ENCODE results near the gene KRTAP9-9. TPM values are rescaled to one million over a fixed set of nuclear protein-coding genes. Genes with fewer than 3 reads are reported as not detected.
"Not testable (repeated sequence)": the region's sequence is repeated elsewhere in the genome, so short reads cannot be mapped to it uniquely, and the experiment has no call there.

Gene KRTAP9-9
- total RNA-seq = not detected
- not detected for polyA plus RNA-seq
- long read RNA-seq, donor 1 = 0 reads
- long read RNA-seq, donor 2 = 0 reads
- long read RNA-seq, donor 3 = 0 reads

DNA sequence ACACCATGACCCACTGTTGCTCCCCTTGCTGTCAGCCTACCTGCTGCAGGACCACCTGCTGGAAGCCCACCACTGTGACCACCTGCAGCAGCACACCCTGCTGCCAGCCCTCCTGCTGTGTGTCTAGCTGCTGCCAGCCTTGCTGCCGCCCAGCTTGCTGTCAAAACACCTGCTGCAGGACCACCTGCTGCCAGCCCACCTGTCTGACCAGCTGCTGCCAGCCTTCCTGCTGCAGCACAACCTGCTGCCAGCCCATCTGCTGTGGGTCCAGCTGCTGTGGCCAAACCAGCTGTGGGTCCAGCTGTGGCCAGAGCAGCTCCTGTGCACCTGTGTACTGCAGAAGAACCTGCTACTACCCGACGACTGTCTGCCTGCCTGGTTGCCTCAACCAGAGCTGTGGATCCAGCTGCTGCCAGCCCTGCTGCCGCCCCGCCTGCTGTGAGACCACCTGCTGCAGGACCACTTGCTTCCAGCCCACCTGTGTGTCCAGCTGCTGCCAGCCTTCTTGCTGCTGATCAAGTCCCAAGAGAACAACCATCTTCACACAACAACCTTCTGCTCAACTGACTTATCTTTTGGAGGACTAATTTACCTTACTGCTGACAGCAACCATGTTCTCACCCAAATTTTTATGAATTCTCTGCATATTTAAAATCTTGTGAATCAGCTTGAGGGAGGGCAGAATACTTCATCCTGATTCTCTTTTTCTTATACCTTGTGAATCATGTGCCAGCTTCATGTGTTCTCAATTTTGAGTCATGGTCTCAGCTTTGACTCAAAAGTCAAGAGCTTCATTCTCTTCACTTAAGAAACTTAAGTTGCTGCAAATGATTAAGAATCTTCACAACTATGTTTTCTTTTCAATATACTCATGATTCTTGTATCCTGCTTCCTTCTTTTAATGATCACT is at the start of gene KRTAP9-9:
Gene KRTAP9-9, plus strand, starts transcription at position 4 of the 910 bp plus-strand sequence.
- ATAC-seq; H3K36me3 ChIP-seq; H3K9me3 ChIP-seq; H3K27ac ChIP-seq; H3K4me1 ChIP-seq; H3K4me3 ChIP-seq; intact Hi-C loops (cut with DNase I); DNase-seq: not testable (repeated sequence)
- 69 to 73% methylated on average over 5 of the region's 5 CpGs for WGBS, 2 donors
- peaks cover 0 to 60% (median 41%) of the 10 kb centered on the region in 7 donors for H3K27me3 ChIP-seq

- no peaks in the 10 kb centered on the region for H3K9me3 ChIP-seq
- peaks cover 0 to 62% (median 39%) of the 10 kb centered on the region in 7 donors for H3K27me3 ChIP-seq
- no peak for TF ChIP-seq CTCF (IDR thresholded peaks at IDR 0.05)
- intact Hi-C loops (cut with DNase I) = no loop called here
- WGBS, 2 donors = 40 to 55% methylated on average over 1 of the region's 1 CpG
- ATAC-seq (no peak), DNase-seq (no peak)
- H3K27ac ChIP-seq = no peak overlapping the region
- H3K4me3 ChIP-seq = no peak overlapping the region
- H3K36me3 ChIP-seq = no peaks in the 10 kb centered on the region
- H3K4me1 ChIP-seq = no peaks in the 10 kb centered on the region
Observed at GRCh38 chr17:41211845-41212466, 43.2 kb upstream of the KRTAP9-9 start.

DNA sequence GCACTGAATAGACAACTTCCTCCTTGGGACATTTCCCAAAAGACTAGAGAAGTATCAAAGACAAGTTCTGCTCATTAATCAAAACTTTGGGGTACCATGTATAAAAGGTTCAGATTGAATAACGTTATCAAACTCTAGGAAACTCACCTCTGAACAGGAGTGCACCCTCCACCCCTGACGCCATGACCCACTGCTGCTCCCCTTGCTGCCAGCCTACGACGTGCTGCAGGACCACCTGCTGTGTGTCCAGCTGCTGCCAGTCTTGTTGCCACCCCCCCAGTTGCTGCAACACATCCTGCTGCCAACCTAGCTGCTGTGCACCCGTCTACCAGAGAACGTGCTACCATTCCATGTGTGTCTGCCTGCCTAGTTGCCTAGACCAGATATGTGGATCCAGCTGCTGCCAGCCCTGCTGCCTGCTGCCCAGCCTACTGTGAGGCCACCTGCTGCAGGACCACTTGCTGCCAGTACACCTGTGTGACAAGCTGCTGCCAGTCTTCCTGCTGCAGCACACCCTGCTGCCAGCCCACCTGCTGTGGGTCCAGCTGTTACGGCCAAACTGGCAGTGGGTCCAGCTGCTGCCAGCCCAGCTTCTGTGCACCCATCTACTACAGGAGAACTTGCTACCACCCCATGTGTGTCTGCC is 42.5 kb upstream of the KRTAP9-9 start:
- no peak for TF ChIP-seq CTCF (IDR thresholded peaks at IDR 0.05)
- WGBS, 2 donors = 72 to 77% methylated on average over 7 of the region's 7 CpGs
- ATAC-seq = no peak
- Histone ChIP-seq H3K27ac (no peak overlapping the region), H3K4me1 (no peaks in the 10 kb centered on the region), H3K27me3 (peaks cover 0 to 64% (median 41%) of the 10 kb centered on the region in 7 donors), H3K9me3 (no peaks in the 10 kb centered on the region), H3K36me3 (no peaks in the 10 kb centered on the region), H3K4me3 (no peak overlapping the region)
- no peak for DNase-seq
- intact Hi-C loops (cut with DNase I) = no loop called here

DNA sequence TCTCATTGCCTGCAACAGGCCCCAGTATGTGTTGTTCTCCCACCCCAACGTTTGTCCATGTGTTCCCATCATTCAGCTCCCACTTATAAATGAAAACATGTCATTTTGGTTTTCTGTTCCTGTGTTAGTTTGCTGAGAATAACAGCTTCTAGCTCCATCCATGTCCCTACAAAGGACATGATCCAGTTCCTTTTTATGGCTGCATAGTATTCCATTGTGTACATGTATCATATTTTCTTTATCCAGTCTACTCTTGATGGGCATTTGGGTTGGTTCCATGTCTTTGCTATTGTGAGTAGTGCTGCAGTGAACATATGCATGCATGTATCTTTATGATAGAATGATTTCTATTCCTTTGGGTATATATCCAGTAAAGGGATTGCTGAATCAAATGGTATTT is 39.5 kb upstream of the KRTAP9-9 start:
- Histone ChIP-seq H3K36me3 (no peaks in the 10 kb centered on the region), H3K27ac (no peak overlapping the region), H3K9me3 (peaks cover 0 to 13% (median 0%) of the 10 kb centered on the region in 11 donors), H3K4me1 (no peaks in the 10 kb centered on the region), H3K4me3 (no peak overlapping the region), H3K27me3 (peaks cover 0 to 48% (median 27%) of the 10 kb centered on the region in 7 donors)
- TF ChIP-seq CTCF (IDR thresholded peaks at IDR 0.05) = no peak
- 53 to 64% methylated on average over 1 of the region's 1 CpG for WGBS, 2 donors
- DNase-seq (no peak), ATAC-seq (no peak)
- intact Hi-C loops (cut with DNase I) = no loop called here
